Upper lobe of left lung (tissue), 6 donors: Measurements from ENCODE around the gene BRCA2. TPM values are rescaled to one million over a fixed set of nuclear protein-coding genes. Genes with fewer than 3 reads are reported as not detected.

ENCODE experiments used
- ATAC-seq, 2 donors: fragments of 200-7000 bp; cut with Tn5 transposase; one replicate each; pipeline ENCODE4 v1.9.1; 2022; ENCODE audit warnings: mild to moderate bottlenecking in 2 of 2, moderate library complexity in 2 of 2; ENCODE audit not compliant: low FRiP score in 2 of 2
- DNase-seq, 2 donors: peaks; one replicate each; pipeline ENCODE4 v3.0.0-alpha.2; 2019 to 2020
- H3K27ac ChIP-seq, 4 donors: fragments of 200-600 bp; sonication (generic); one replicate each; pipeline ENCODE4 v1.5.1; 2016 to 2019
- H3K27me3 ChIP-seq, 4 donors: fragments of 200-600 bp; sonication (generic); one replicate each; pipeline ENCODE4 v1.5.1; 2017 to 2019
- H3K36me3 ChIP-seq, 4 donors: fragments of 200-600 bp; sonication (generic); one replicate each; pipeline ENCODE4 v1.5.1; 2016 to 2019
- H3K4me1 ChIP-seq, 4 donors: fragments of 200-600 bp; sonication (generic); one replicate each; pipeline ENCODE4 v1.5.1; 2018 to 2019
- H3K4me3 ChIP-seq, 4 donors: fragments of 200-600 bp; sonication (generic); one replicate each; pipeline ENCODE4 v1.5.1; 2017 to 2019; ENCODE audit warnings: mild to moderate bottlenecking in 2 of 4, moderate library complexity in 1 of 4
- H3K9me3 ChIP-seq, 4 donors: fragments of 200-600 bp; sonication (generic); one replicate each; pipeline ENCODE4 v1.5.1; 2018 to 2019
- EP300 ChIP-seq, 4 donors: sonication (generic); formaldehyde crosslinking; IDR thresholded peaks; one replicate each; pipeline ENCODE4 v1.5.1; 2017; ENCODE audit warnings: antibody characterized with exemption in 4 of 4, control low read depth in 2 of 4
- POLR2A ChIP-seq, 4 donors: fragments of 450-650 bp; IDR thresholded peaks; one replicate each; pipeline ENCODE4 v1.5.1; 2016 to 2017; ENCODE audit warnings: antibody characterized with exemption in 4 of 4, mild to moderate bottlenecking in 2 of 4
- POLR2AphosphoS5 ChIP-seq, 2 donors: sonication (generic); formaldehyde crosslinking; IDR thresholded peaks; one replicate each; pipeline ENCODE4 v1.5.1; 2017; ENCODE audit warnings: antibody characterized with exemption in 2 of 2
- WGBS, 2 donors: methylation state at CpG; one replicate each; pipeline ENCODE4 v1.1.5; 2017 to 2018; 5-methylcytosine and 5-hydroxymethylcytosine counted together
- total RNA-seq, 6 donors: library from RNA; depleted of rRNA in 4 of 6; stranded (reverse); fragments of >200 nt in 4 of 6; gene quantifications; one replicate each; pipeline versions ENCODE4 v1.1.0 to v1.2.1, GENCODE V29; 2016 to 2021
- TF ChIP-seq, protein P1 (sequence below), 6 experiments: fragments of 450-650 bp in 4 of 6; fragments of 200-600 bp in 2 of 6; sonication (generic) in 2 of 6; IDR thresholded peaks; one replicate each; pipeline ENCODE4 v1.5.1; 2016 to 2019; ENCODE audit warnings: antibody characterized with exemption in 6 of 6
- donor health status: DM: no; HTN: no; CAD: no; lungs with moderate emphysema.
- donor health status: DM: no; HTN: yes; CAD: no; lungs with severe emphysema.

Gene BRCA2
- total RNA-seq, 6 donors from 2014 or later = 2.6 to 9.4 (median 3.8) TPM

DNA sequence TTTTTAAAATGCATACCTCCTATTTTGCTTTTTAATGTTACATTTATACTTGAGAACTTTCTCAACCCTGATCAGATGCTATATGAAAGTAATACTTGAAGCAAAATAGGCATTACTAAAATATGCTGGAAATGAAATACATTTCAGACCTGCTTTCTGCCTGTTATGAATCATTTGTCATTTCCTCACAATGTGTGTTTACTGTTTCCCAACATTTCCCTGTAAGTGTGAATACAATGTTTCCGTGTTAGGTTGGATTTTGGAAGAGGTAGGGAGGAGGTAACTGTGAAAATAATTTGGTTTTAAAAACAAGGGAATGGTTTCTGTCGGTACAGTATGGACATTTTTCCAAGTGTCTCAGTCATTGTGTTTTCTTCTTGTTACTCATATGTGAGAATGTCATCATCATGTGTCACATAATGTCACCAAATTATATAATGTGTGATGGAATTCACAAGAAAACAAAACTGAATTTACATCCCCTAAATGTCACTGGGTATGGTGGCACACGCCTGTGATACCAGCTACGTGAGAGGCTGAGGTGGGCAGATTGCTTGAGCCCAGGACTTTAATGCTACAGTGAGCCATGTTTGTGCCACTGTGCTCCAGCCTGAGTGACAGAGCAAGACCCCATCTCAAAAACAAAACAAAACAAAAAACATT lies 43.2 kb upstream of the BRCA2 start:
- ATAC-seq (no peak), DNase-seq (no peak)
- 64 to 66% methylated on average over 4 of the region's 4 CpGs for WGBS, 2 donors
- TF ChIP-seq POLR2A (IDR thresholded peaks at IDR 0.05) (no peak), EP300 (IDR thresholded peaks at IDR 0.05) (no peak), POLR2AphosphoS5 (IDR thresholded peaks at IDR 0.05) (no peak)
- TF ChIP-seq, protein P1, sequence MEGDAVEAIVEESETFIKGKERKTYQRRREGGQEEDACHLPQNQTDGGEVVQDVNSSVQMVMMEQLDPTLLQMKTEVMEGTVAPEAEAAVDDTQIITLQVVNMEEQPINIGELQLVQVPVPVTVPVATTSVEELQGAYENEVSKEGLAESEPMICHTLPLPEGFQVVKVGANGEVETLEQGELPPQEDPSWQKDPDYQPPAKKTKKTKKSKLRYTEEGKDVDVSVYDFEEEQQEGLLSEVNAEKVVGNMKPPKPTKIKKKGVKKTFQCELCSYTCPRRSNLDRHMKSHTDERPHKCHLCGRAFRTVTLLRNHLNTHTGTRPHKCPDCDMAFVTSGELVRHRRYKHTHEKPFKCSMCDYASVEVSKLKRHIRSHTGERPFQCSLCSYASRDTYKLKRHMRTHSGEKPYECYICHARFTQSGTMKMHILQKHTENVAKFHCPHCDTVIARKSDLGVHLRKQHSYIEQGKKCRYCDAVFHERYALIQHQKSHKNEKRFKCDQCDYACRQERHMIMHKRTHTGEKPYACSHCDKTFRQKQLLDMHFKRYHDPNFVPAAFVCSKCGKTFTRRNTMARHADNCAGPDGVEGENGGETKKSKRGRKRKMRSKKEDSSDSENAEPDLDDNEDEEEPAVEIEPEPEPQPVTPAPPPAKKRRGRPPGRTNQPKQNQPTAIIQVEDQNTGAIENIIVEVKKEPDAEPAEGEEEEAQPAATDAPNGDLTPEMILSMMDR (IDR thresholded peaks at IDR 0.05) = no peak
- no peaks in the 10 kb centered on the region for H3K9me3 ChIP-seq
- no peaks in the 10 kb centered on the region for H3K27me3 ChIP-seq
- peaks cover 0 to 12% (median 4%) of the 10 kb centered on the region in 4 donors for H3K4me1 ChIP-seq
- peak overlapping the region in 2 of 4 donors; percentile 44 to 61 for H3K27ac ChIP-seq
- peaks cover 5 to 57% (median 43%) of the 10 kb centered on the region in 4 donors for H3K36me3 ChIP-seq
- no peak overlapping the region for H3K4me3 ChIP-seq

- DNase-seq (no peak), ATAC-seq (no peak)
- H3K9me3 ChIP-seq = no peaks in the 10 kb centered on the region
- H3K27ac ChIP-seq = no peak overlapping the region
- no peak for TF ChIP-seq POLR2A (IDR thresholded peaks at IDR 0.05)
- TF ChIP-seq, protein P1 (IDR thresholded peaks at IDR 0.05) = no peak
- no peak for TF ChIP-seq POLR2AphosphoS5 (IDR thresholded peaks at IDR 0.05)
- TF ChIP-seq EP300 (IDR thresholded peaks at IDR 0.05) = no peak
- 56 to 100% methylated on average over 1 of the region's 1 CpG for WGBS, 2 donors
- no peak overlapping the region for H3K4me3 ChIP-seq
- H3K36me3 ChIP-seq = peaks cover 0 to 71% (median 45%) of the 10 kb centered on the region in 4 donors
- no peaks in the 10 kb centered on the region for H3K4me1 ChIP-seq
- no peaks in the 10 kb centered on the region for H3K27me3 ChIP-seq
These were observed 37.5 kb upstream of the BRCA2 start for GRCh38 chr13:32277839-32278238.

- no peak for TF ChIP-seq POLR2AphosphoS5 (IDR thresholded peaks at IDR 0.05)
- Histone ChIP-seq H3K9me3 (no peaks in the 10 kb centered on the region), H3K4me3 (no peak overlapping the region), H3K36me3 (peaks cover 0 to 71% (median 45%) of the 10 kb centered on the region in 4 donors), H3K27ac (no peak overlapping the region), H3K27me3 (no peaks in the 10 kb centered on the region), H3K4me1 (no peaks in the 10 kb centered on the region)
- ATAC-seq (no peak), DNase-seq (no peak)
- 91 to 93% methylated on average over 3 of the region's 3 CpGs for WGBS, 2 donors
These were observed 36.9 kb upstream of the BRCA2 start for GRCh38 chr13:32278426-32278825.

DNA sequence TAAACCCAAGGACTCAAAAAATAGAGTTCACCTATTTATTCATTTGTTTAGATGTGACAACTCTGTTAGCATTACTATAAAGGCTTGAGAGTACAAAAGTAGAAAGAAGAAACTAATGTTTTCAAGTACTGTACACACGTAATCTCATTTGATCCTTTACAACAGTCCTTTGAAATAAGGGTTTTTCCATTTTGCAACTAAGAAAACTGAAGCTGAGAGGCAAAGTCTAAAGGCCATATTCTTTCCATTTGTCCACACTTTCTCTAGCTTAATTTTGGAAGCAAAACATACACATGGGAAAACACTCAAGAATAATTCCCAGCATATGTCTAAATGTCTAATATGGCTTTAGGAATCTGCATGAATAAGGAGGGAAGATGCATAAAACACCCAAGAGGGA lies 34.2 kb upstream of the BRCA2 start:
- WGBS, 2 donors = 96% methylated on average over 1 of the region's 1 CpG
- no peak overlapping the region for H3K4me3 ChIP-seq
- H3K4me1 ChIP-seq = peaks cover 7 to 14% (median 7%) of the 10 kb centered on the region in 4 donors
- H3K27ac ChIP-seq = no peak overlapping the region
- DNase-seq = no peak
- no peaks in the 10 kb centered on the region for H3K27me3 ChIP-seq
- ATAC-seq = no peak
- H3K9me3 ChIP-seq = no peaks in the 10 kb centered on the region
- peaks cover 0 to 57% (median 32%) of the 10 kb centered on the region in 4 donors for H3K36me3 ChIP-seq
- TF ChIP-seq POLR2AphosphoS5 (IDR thresholded peaks at IDR 0.05) = no peak
- TF ChIP-seq POLR2A (IDR thresholded peaks at IDR 0.05) = no peak
- no peak for TF ChIP-seq EP300 (IDR thresholded peaks at IDR 0.05)
- TF ChIP-seq, protein P1 (IDR thresholded peaks at IDR 0.05) = no peak

DNA sequence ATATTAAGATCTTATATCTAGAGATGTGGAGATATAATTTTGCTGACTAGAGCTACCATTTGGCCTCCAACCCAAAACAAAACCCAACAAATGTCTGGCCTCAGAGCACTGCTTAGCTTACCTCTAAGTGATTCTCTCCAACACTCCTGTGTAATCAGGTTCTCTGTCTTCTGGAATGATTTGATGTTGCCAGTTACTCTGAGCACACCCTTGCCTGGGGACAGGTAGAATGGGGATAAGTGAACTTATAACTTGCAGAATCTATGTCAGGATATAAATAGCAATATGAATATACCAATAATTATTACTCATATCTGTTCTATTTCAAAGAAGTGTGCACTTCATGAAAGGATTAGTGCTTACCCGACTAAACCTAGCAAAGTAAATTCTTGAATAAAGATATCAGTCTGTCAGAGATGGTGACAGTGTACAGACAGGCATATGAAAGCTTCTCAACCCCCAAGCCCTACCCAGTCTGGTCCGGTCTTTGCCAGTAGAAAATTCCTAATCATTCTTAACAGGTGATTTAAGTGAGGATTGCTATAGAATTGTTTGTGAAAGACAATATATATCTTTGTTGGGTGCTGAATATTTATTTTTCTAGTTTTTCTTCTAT lies 33.1 kb upstream of the BRCA2 start:
- WGBS, 2 donors = 88 to 93% methylated on average over 2 of the region's 2 CpGs
- no peak for ATAC-seq
- peaks cover 0 to 47% (median 22%) of the 10 kb centered on the region in 4 donors for H3K36me3 ChIP-seq

More for the DNA sequence above, 33.1 kb upstream of the BRCA2 start:
- Histone ChIP-seq H3K27ac (no peak overlapping the region), H3K9me3 (no peaks in the 10 kb centered on the region), H3K4me3 (no peak overlapping the region), H3K27me3 (no peaks in the 10 kb centered on the region), H3K4me1 (peaks cover 7 to 14% (median 7%) of the 10 kb centered on the region in 4 donors)
- DNase-seq = no peak
- TF ChIP-seq POLR2A (IDR thresholded peaks at IDR 0.05) (no peak), POLR2AphosphoS5 (IDR thresholded peaks at IDR 0.05) (no peak), EP300 (IDR thresholded peaks at IDR 0.05) (no peak)
